CD14-positive monocyte (primary cell): ENCODE measurements around the gene SLC22A3. TPM values are rescaled to one million over a fixed set of nuclear protein-coding genes. Genes with fewer than 3 reads are reported as not detected.

Experiments used
- DNase-seq, 3 donors: peaks; one replicate each; pipeline ENCODE4 v3.0.0-alpha.2; 2011 to 2022
- H2AFZ ChIP-seq: 2 replicates; pipeline ENCODE4 v1.6.0; 2012; ENCODE audit warnings: mild to moderate bottlenecking, low read depth, low read length, inconsistent platforms; ENCODE audit not compliant: insufficient read depth, poor library complexity, severe bottlenecking
- H3K27ac ChIP-seq, 2 donors: 1 replicate in 1 of 2; 2 replicates in 1 of 2; pipeline ENCODE4 v1.5.1; 2012 to 2013; ENCODE audit warnings: low read length in 2 of 2, control low read depth in 1 of 2, inconsistent platforms in 1 of 2, low read depth in 1 of 2, mild to moderate bottlenecking in 1 of 2
- H3K27me3 ChIP-seq, 2 donors: one replicate each; pipeline versions ENCODE4 v1.6.0 to v1.6.1; 2011 to 2013; ENCODE audit warnings: low read length in 2 of 2; ENCODE audit not compliant: control insufficient read depth in 2 of 2, insufficient read depth in 2 of 2
- H3K36me3 ChIP-seq, 2 donors: replicated peaks in 1 of 2; 1 replicate in 1 of 2; 2 replicates in 1 of 2; pipeline versions ENCODE4 v1.5.1 to v1.6.1; 2012 to 2013; ENCODE audit warnings: low read length in 2 of 2, control low read depth in 1 of 2, inconsistent platforms in 1 of 2, mild to moderate bottlenecking in 1 of 2; ENCODE audit not compliant: insufficient read depth in 2 of 2, control insufficient read depth in 1 of 2
- H3K4me1 ChIP-seq, 2 donors: 1 replicate in 1 of 2; 2 replicates in 1 of 2; pipeline versions ENCODE4 v1.5.1 to v1.6.1; 2012 to 2013; ENCODE audit warnings: low read length in 2 of 2, control low read depth in 1 of 2, inconsistent platforms in 1 of 2, mild to moderate bottlenecking in 1 of 2, moderate library complexity in 1 of 2; ENCODE audit not compliant: insufficient read depth in 2 of 2, control insufficient read depth in 1 of 2
- H3K4me2 ChIP-seq: replicated peaks from 2 replicates; pipeline ENCODE3; 2012; ENCODE audit warnings: low read length, moderate library complexity, mild to moderate bottlenecking; ENCODE audit not compliant: poor library complexity, severe bottlenecking; ENCODE audit errors: extremely low read depth
- H3K4me3 ChIP-seq, 3 experiments: fragments of 200-600 bp in 1 of 3; sonication (generic) in 1 of 3; replicated peaks in 1 of 3; 1 replicate in 2 of 3; 2 replicates in 1 of 3; pipeline ENCODE4 v1.5.1; 2011 to 2013; ENCODE audit warnings: low read length in 3 of 3, mild to moderate bottlenecking in 3 of 3, control low read depth in 2 of 3, low read depth in 2 of 3, inconsistent platforms in 1 of 3, moderate library complexity in 1 of 3
- H3K79me2 ChIP-seq: 2 replicates; pipeline ENCODE4 v1.6.0; 2012; ENCODE audit warnings: mild to moderate bottlenecking, control low read depth, inconsistent platforms, low read length, moderate library complexity; ENCODE audit not compliant: insufficient read depth
- H3K9ac ChIP-seq: 2 replicates; pipeline ENCODE4 v1.6.0; 2017; ENCODE audit warnings: low read length, mild to moderate bottlenecking; ENCODE audit not compliant: insufficient read depth, poor library complexity, severe bottlenecking
- H3K9me3 ChIP-seq, 2 donors: replicated peaks in 1 of 2; 1 replicate in 1 of 2; 2 replicates in 1 of 2; pipeline versions ENCODE4 v1.5.1 to v1.6.1; 2012 to 2013; ENCODE audit warnings: low read length in 2 of 2, control low read depth in 1 of 2; ENCODE audit not compliant: control insufficient read depth in 1 of 2, insufficient read depth in 1 of 2
- H4K20me1 ChIP-seq: 2 replicates; pipeline ENCODE4 v1.6.0; 2012; ENCODE audit warnings: mild to moderate bottlenecking, low read length, control low read depth, moderate library complexity; ENCODE audit not compliant: insufficient read depth
- H3K27ac Mint-ChIP-seq, 7 donors: one replicate each; pipeline ENCODE4 v1.8.0; 2020; ENCODE audit warnings: mild to moderate bottlenecking in 7 of 7, mixed read lengths in 7 of 7, moderate library complexity in 6 of 7, inconsistent platforms in 2 of 7
- H3K27me3 Mint-ChIP-seq, 3 donors: one replicate each; pipeline ENCODE4 v1.8.0; 2021 to 2022; ENCODE audit warnings: low read depth in 3 of 3, mild to moderate bottlenecking in 3 of 3, mixed read lengths in 3 of 3, moderate library complexity in 3 of 3, inconsistent platforms in 1 of 3
- H3K36me3 Mint-ChIP-seq, 2 donors: one replicate each; pipeline ENCODE4 v1.8.0; 2020; ENCODE audit warnings: mixed read lengths in 2 of 2, inconsistent platforms in 1 of 2, mild to moderate bottlenecking in 1 of 2
- H3K4me1 Mint-ChIP-seq: one replicate; pipeline ENCODE4 v1.8.0; 2020; ENCODE audit warnings: mild to moderate bottlenecking, mixed read lengths
- H3K4me3 Mint-ChIP-seq, 2 donors: one replicate each; pipeline ENCODE4 v1.8.0; 2020; ENCODE audit warnings: mild to moderate bottlenecking in 2 of 2, mixed read lengths in 2 of 2, moderate library complexity in 1 of 2
- H3K9me3 Mint-ChIP-seq, 7 donors: one replicate each; pipeline ENCODE4 v1.8.0; 2020 to 2022; ENCODE audit warnings: mixed read lengths in 7 of 7, mild to moderate bottlenecking in 6 of 7, moderate library complexity in 6 of 7, inconsistent platforms in 2 of 7
- CTCF ChIP-seq: fragments of 200-600 bp; IDR thresholded peaks from one replicate; pipeline ENCODE4 v1.8.0; 2022; ENCODE audit warnings: antibody characterized with exemption, mild to moderate bottlenecking
- WGBS: methylation state at CpG from one replicate; pipeline ENCODE4 v1.1.5; 2013; ENCODE audit warnings: missing lambda C conversion rate; ENCODE audit not compliant: insufficient coverage; 5-methylcytosine and 5-hydroxymethylcytosine counted together
- intact Hi-C, 2 donors: fragments of 100-400 bp; cut with micrococcal nuclease; formaldehyde crosslinking; loops; one replicate each; pipeline versions ENCODE4 v1.15.0 to v1.15.1; 2023
- polyA plus RNA-seq, 3 donors: library from polyadenylated mRNA; depleted of rRNA in 1 of 3; unstranded in 2 of 3; stranded (reverse) in 1 of 3; fragments of 300-500 nt in 2 of 3; fragments of >200 nt in 1 of 3; fragmentation: Illumina TruSeq in 2 of 3; gene quantifications; 1 replicate in 2 of 3; 2 replicates in 1 of 3; pipeline ENCODE4 v1.2.3, GENCODE V29; 2012 to 2021

The SLC22A3 gene
- polyA plus RNA-seq, 3 donors, result not detected

- DNase-seq, result no peak
- no peak overlapping the region for H3K9ac ChIP-seq
- TF ChIP-seq CTCF, result no peak
- 89% methylated on average over 4 of the region's 5 CpGs for WGBS
- no peak overlapping the region for H2AFZ ChIP-seq
- H3K9me3 ChIP-seq, result peaks cover 0 to 5% of the 10 kb centered on the region in 2 donors
- no peaks in the 10 kb centered on the region for H3K4me1 Mint-ChIP-seq
- H3K36me3 Mint-ChIP-seq, result no peaks in the 10 kb centered on the region
- H3K27ac ChIP-seq, result no peak overlapping the region
- no peak overlapping the region for H3K4me2 ChIP-seq
- H3K36me3 ChIP-seq, result no peaks in the 10 kb centered on the region
- peaks cover 7 to 19% (median 16%) of the 10 kb centered on the region in 3 donors for H3K27me3 Mint-ChIP-seq
- H3K27ac Mint-ChIP-seq, result no peak overlapping the region
- peaks cover 3 to 14% of the 10 kb centered on the region in 2 donors for H3K27me3 ChIP-seq
- no peak overlapping the region for H3K4me3 ChIP-seq
- H3K79me2 ChIP-seq, result no peaks in the 10 kb centered on the region
- no peaks in the 10 kb centered on the region for H4K20me1 ChIP-seq
- H3K4me1 ChIP-seq, result no peaks in the 10 kb centered on the region
- intact Hi-C loops, result no loop called here
- peaks cover 0 to 12% (median 3%) of the 10 kb centered on the region in 7 donors for H3K9me3 Mint-ChIP-seq
- H3K4me3 Mint-ChIP-seq, result no peak overlapping the region
Observed at GRCh38 chr6:160442151-160442550, 94.0 kb downstream of the SLC22A3 start.

GRCh38 chr6:160445130-160445529, 97.0 kb downstream of the SLC22A3 start:
- Histone ChIP-seq H3K36me3 (no peaks in the 10 kb centered on the region), H3K4me3 (no peak overlapping the region), H4K20me1 (no peaks in the 10 kb centered on the region), H2AFZ (no peak overlapping the region), H3K4me1 (no peaks in the 10 kb centered on the region), H3K9me3 (peaks cover 0 to 5% of the 10 kb centered on the region in 2 donors), H3K9ac (no peak overlapping the region), H3K27me3 (peaks cover 4 to 21% of the 10 kb centered on the region in 2 donors), H3K4me2 (no peak overlapping the region), H3K27ac (no peak overlapping the region), H3K79me2 (no peaks in the 10 kb centered on the region)
- no peak overlapping the region for H3K27ac Mint-ChIP-seq
- intact Hi-C loops, result no loop called here
- 92% methylated on average over 2 of the region's 2 CpGs for WGBS
- no peak for DNase-seq
- H3K36me3 Mint-ChIP-seq, result no peaks in the 10 kb centered on the region
- no peak overlapping the region for H3K4me3 Mint-ChIP-seq
- H3K9me3 Mint-ChIP-seq, result peaks cover 2 to 17% (median 7%) of the 10 kb centered on the region in 7 donors
- peaks cover 15 to 26% (median 19%) of the 10 kb centered on the region in 3 donors for H3K27me3 Mint-ChIP-seq
- no peaks in the 10 kb centered on the region for H3K4me1 Mint-ChIP-seq
- no peak for TF ChIP-seq CTCF
